ENCODE measurements around the gene DAB2. TPM values are rescaled to one million over a fixed set of nuclear protein-coding genes. Genes with fewer than 3 reads are reported as not detected.

The DAB2 gene
- total and polyA plus RNA-seq, 2 of the 8 experiments (the other 6 are each of a cell fraction or from before 2014, with no cell fraction given): 2.6 to 4.9 TPM

DNA sequence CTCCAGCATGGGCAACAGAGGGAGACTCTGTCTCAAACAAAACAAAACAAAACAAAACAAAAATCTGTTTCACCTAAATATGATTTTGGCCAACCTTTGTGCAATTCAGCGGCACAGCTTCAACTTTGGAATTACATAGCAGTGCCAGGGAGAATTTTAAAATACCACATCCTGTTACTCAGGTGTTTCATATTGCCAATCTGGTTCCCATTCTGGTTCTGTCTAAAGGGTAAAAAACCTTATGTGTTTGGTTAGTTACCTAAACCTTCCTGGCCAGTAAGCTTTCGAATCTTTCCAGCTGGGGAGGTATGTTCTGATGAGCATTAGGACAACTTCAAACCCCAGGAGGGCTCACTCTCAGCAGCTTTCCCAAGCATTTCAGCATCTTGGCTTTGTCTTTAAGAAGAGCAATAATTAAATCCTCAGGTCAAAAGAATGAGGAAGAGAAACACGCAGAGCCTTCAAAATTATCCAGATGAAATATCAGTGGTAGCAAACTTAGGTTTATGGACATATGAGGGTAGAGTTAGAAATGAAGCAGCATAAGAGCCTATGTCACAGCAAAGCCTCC is 2.7 kb downstream of the DAB2 start (continued):
- TF ChIP-seq TEAD4 (IDR thresholded peaks at IDR 0.05; ENCODE audit: low read depth, low read length): no peak
- TF ChIP-seq BRCA1 (IDR thresholded peaks at IDR 0.05; ENCODE audit: low read depth, low read length): no peak
- no peak for TF ChIP-seq TAF7 (optimal IDR thresholded peaks at IDR 0.05; ENCODE audit: borderline replicate concordance, low read depth, low read length)
- TF ChIP-seq CREB1 (IDR thresholded peaks at IDR 0.05): no peak
